T-helper 17 cell (primary cell): ENCODE results near the gene PRR20C. TPM values are rescaled to one million over a fixed set of nuclear protein-coding genes. Genes with fewer than 3 reads are reported as not detected.

Experiments
- total RNA-seq, 4 donors: library from RNA in 2 of 4; stranded (reverse) in 2 of 4; gene quantifications; one replicate each; pipeline ENCODE4 v1.2.3 and lab custom pipeline; 2022 to 2026

PRR20C gene
- total RNA-seq, 2 donors from 2014 or later = not detected

Other genes starting within 250 kb of the PRR20C start
- not detected for gene PRR20A, start 13.1 kb upstream of the PRR20C start, total RNA-seq
- gene PRR20B, start 6.6 kb upstream of the PRR20C start, total RNA-seq = not detected
- gene PRR20D, start 6.6 kb downstream of the PRR20C start, total RNA-seq = not detected
- not detected for gene PRR20E, start 13.1 kb downstream of the PRR20C start, total RNA-seq